Activated effector memory CD4-positive, alpha-beta T cell treated with Interleukin-2 at 50 U/mL for 16 hours (primary cell): ENCODE data around the gene NLGN1.

ENCODE experiments used
- DNase-seq: peaks from one replicate; pipeline ENCODE4 v3.0.0-alpha.2; 2020

NLGN1 gene

DNA sequence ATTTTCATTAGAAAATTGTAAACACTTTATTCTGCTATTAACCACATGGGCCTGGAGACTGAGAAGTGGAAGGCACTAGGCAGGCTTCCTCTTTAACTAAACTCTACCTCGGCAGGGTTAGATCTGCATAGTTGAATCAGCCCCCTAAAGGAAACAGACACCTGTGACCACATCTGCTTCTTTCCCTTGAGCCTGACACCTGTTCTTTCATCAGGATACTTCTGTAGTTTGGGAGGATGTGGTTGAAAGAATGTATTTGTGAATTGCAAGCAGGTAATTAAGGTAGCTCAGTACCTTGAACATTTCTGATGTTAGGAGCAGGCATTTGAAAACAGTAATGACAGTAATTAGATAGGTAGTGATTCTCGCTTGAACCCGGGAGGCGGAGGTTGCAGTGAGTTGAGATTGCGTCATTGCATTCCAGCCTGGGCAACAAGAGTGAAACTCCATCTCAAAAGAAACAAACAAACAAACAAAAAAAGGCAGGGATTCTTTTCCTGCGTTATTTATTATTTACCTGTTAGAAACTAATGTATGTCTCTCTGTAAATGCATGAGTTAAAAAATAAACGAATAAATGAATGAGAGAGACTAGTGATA, 468.5 kb downstream of the NLGN1 start:
- no peak for DNase-seq

DNA sequence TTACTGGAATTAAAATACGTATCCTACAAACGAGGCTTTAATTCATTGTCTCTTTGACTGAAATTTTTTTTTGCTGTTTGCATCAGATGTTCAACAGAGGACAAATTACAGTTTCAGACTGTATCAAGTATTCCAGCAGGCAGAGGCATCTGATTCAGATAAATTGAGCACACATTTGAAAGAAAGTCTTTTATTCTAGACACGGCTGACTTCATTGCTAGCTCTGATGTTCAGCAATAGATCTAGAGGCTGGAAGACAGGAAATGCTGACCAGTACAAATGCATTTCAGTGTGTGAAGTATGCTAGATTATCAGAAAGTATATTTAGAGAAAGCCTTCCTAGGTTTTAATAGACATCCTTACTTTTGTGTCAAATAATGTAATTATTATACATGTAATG, 472.2 kb downstream of the NLGN1 start:
- no peak for DNase-seq

DNA sequence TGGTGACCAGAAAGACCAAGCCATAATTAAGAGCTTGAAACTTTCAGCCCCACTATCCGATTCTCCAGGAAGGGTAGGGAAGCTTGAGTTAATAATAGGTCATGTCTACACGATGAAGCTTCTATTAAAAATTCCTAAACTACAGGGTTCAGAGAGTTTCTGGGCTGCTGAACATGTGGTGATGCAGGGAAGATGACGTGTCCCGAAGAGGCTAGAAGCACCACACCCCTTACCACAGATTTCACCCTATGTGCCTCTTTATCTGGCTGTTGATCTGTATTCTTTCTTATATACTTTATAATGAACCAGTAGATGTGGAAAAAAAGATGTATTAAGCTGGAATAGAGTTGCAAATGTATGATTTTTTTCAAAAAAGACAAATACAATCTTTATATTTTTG, 473.4 kb downstream of the NLGN1 start:
- no peak for DNase-seq

DNA sequence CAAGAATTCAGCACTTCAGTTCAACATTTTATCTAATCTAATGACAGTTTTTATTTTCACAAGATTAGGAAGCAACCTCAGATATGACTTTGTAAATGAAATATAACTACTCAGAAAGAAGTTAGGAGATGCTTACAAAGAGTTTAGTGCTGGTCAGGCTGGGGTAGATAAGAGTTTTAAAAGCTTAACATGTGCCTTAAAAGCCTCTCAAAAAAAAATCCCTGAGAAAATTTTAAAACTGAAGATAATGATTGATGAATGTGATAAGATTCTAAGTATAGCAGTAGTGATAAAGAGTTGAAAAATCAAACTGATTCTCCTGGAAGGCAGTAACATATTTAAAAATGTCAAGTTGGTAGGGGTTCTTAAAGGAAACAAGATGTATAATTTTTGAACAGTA, 478.2 kb downstream of the NLGN1 start:
- no peak for DNase-seq

DNA sequence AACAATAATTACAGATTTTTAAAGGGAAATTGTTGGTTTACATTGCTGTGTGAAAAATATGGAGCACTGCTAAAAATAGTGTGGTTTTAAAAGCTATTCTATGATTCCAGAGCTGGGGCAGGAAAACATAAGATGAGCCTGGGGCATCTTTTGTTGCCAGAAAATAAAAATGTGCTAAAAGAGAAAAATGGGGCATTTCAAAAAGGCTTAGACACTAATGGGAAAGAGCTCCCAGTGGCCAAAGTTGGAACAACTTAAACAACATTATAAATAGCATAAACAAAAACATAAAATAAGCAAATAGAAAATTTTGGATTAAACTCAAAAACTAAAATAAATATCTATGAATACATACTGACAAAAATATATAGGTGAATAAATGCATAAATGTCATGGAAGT, 478.9 kb downstream of the NLGN1 start:
- DNase-seq = no peak

DNA sequence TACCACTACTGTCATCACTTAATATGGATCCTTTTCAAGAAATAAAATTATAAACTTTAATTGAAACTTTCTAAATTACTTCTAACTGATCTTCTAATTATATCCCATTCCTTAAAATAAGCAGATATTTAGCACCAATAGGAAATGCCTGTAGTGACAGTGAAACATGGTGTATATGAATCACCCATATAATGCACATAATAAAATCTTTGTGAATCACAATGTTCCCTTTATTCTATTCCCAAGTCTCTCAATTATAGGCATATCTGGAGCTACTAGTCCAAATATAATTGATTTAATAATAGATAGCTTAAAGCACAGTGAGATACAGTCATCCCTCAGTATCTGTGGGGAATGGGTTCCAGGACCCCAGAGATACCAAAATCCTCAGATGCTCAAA, 490.3 kb downstream of the NLGN1 start:
- no peak for DNase-seq

DNA sequence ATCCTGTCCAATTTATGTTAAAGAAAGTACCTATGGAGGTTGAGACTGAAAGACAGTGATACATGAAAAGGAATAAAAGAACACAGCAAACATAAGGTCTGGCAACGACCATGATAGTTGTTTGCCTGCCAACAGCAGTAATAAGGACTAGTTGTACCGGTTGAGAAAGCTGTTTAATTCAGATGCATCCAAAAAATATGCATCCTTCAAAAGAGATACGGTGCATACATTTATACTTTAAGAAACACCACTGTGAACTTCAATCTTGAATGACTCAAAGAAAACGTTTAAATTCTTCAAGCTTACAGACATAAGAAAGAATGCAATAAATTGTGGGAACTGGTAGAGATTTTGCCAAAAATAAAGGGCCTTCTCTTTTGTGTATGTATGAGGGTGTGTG, 492.1 kb downstream of the NLGN1 start:
- DNase-seq = no peak

DNA sequence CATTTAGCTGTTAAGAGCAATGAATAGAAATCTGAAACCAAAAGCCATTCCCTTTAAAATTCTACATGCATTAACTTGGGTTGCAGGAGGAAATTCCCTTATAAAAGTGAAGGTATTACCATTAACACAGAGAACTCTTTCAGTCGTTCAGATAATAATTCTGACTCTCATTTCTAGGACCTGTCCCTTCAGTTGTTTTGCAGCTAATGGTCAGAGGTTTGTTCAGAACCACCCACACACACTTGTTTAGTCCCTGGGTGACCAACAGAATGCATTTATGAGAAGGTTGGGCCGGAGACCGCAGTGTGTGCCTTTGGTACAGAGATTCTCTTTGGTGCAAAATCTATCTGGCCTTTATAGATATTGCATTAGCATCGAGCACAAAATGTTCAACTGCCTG, 492.5 kb downstream of the NLGN1 start:
- no peak for DNase-seq

DNA sequence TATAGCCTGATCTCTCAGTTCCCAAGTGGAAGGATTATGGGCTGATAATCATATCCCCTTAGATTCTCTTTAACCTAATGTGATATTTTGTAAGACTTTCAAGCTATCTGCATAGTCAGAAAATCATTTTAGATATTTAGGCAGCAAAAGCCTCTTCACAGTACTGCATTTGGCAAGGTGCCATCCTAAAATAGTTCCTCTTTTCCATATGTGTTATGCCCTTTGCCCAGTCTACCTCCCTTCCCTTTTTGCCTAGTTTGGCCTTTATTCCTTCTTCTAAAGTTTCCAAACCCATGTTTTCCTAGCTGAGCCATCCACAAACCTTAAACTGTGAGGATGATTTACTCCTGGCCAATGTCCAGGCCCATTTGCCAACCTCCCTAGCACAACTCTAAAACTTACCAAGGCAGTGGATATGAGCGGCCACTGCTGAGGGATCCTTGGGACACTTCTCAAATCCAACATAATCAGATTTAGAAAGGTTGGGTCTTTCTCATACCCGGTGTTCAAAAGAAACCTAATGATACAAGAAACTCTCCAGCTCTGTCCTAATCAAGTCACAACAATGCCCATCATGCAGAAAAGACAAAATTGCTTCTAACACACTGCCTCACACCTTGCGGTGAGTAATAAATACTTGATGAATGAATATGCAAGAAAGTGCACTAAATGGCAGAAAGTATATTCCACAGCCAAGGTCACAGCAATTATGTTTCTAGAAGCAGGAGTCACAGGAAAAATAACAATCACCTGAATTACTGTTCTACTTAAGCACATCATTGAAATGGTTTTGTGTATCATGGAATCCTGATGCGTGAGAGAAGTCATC, 493.9 kb downstream of the NLGN1 start:
- no peak for DNase-seq

DNA sequence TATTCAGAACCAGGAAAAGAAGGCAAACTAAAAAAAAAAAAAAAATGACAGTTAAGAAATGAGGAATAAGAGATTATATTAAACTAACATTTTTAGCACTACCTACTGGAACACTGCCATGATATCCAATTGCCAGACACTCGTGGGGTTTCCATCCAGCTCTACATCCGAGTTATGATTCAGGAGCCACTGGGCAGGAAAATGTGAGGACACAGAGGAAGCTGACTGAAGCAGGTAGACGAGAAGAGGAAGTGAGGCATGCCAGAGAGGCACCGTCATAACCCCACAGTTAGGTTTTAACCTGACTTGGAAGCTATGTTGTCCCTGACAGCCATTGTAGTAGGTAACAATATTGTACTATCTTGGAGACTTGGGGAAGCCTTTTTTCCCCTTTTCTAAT, 495.0 kb downstream of the NLGN1 start:
- DNase-seq = no peak

DNA sequence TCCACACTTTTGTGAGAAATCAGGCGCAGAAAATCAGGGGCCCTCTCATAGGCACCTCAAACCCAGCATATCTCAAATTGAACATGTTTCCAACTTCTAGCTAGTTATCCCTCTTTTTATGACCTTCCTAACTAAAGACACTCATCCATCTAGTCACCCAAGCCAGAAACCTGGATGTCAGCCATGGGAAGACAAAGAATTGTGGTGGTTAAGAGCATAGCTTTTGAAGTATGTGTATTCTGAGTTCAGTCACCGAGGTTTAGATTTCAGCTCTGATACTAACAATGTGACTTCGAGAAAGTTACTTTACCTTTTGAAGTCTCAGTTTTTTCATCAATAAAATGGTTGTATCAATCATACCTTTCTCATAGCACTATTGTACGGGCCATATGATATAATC, 495.5 kb downstream of the NLGN1 start:
- no peak for DNase-seq

DNA sequence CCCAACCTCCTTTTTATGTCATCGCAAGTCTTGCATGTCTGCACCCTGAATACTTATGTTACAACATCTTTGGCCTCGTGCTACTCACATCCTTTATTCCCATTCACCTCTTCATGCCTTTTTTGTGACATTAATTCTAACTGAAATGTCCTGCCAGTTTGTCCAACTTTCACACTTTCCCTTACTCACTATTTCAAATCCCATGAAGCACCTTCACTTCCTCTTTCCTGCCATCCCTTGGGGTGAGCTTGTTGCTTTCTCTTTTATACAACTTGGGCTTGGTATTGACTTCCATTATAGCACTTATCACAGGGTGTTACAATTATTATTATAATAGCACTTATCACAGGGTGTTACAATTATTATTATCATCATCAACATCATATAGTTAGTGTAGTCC, 496.3 kb downstream of the NLGN1 start:
- DNase-seq = no peak

DNA sequence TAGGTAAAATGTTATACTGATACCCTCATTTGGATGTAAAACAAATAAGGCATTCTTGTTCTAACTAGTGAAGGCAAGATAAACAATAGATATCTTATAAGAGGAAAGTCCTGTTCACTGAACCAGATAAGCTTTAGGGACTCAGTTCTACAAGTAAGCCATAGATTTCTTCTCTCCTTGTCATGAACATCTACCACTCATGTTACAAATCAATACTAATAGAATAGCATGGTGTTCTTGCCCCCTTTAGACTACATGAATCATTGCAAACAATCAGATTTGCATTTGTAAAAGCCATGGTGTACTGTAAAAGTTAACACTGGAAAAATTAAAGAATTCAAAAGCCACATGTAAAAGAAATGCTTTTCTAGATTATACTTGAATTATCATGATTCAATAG, 500.1 kb downstream of the NLGN1 start:
- DNase-seq = no peak

DNA sequence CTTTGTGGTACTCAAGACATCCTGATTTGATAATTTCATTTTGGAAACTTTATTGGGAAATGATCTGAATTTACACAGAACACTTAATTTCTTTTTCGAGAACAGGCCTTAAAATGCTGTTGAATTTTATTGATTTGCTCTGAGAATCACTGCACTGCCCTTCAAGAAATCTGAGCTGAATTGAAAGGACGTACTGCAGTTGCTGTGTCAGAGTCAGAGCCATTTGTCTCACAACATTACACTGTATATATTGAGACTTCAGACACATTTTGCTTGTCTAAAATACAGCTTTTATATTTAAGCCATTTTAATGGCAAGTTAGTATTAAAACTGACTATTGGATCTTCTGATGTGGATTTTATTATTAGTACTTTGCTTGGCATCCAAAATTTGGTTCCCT, 504.1 kb downstream of the NLGN1 start:
- DNase-seq = no peak

DNA sequence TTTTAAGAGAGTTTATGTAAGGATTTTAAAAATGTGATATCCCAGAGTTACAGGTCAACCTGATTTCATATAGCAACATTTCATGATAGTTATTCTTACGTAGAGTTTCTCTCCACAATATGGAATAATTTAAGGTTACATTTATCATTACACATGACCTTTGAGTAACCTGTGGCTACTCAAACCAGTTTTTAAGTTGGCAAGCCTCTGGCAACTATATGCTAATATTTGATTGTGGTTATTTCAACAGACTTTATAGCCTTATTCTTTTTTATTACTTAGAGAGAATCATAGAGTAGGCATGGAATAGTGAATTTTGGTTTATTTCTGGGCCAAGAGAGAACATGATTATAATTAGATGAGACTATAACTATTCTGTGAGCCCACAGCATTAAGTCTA, 504.9 kb downstream of the NLGN1 start:
- no peak for DNase-seq

DNA sequence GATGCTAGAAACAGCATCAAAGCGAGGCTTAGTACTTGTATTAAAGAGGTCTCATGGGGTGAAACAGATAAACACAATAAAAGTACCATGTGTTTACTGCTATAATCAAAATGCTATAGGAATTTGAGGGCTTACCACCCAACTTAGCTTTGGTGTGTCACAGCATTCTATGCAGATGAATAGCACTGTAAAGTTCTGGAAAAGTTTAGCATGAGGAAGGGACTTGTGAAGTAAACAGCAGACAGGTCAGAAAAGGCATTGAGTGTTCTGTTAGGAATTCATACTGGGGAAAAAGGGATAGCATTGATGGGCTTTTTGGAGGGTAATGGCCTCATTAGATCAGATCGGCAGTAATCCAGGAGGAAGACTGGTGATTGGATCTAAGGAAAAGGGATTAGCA, 505.3 kb downstream of the NLGN1 start:
- no peak for DNase-seq

DNA sequence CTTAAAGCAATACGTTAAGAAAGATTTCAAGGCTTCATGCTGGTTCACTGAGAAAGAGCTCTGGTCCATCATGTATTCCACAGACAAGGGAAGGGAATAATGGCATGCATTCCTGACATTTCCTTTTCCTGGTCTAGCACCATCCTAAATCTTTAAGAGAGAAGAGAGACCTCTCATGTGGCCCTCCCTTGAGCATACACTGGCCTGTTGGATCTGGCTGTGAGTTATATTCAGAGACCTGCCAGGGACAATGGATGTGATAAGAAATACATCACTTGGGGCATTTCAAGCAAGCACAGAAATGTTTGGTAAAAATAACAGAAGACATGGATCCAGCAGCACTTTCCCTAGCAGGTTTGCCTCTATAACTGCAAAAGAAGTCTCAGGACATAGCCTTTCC, 507.8 kb downstream of the NLGN1 start:
- no peak for DNase-seq

DNA sequence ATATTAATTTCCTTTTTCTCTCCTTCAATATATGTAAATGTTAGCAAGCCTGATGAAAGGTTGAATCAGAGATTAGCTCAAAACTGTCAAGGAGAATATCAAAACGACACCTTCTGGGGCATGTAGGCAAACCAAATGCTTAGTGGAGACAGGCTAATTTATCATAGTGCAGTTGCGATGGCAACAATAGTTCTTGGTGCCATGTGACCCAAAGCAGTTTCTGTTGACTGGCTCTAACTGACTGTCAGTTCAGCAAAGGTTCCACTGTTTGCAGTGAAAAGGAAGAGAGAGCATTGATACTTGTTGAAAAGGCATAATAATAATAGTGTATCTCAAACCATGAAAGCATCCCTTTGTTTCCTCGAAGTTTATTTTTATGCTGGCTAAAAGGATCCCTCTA, 513.9 kb downstream of the NLGN1 start:
- DNase-seq = no peak

DNA sequence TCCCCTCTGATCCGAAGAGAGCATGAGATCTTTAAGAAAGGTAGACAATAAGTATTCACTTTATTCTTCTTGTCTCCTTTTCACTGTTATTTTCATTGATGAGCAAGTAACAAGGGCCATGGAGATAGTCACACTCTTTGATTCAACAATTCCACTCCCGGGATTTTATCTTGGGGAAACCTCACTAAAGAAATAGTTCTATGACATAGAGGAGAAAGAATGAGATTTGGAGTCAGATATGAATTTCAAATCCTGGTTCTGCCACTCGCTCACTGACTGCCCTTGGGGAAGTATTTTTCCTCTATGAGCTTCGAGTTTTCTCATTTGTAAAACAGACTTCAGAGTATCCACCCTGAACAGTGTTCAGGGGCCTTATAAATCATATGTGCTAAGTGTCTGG, 514.6 kb downstream of the NLGN1 start:
- DNase-seq = no peak

DNA sequence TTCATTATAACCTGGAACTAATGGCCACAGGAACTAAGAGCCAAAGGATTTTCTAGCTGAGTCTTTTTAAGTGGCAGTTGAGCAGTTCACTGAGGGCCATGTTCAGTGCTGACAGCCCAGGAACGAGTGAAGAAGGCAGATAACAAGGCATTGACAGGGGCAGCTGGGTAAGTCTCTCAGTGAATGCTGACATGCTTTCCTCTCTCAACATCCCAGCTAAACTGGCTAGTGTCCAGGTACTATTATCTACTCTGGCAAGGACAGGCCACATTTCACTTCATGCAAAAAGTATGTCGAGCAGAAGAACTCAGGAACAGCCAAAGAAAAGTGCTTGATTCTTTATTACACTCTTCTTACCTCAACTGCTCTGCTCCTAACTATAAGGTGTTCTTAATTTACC, 515.9 kb downstream of the NLGN1 start:
- no peak for DNase-seq

DNA sequence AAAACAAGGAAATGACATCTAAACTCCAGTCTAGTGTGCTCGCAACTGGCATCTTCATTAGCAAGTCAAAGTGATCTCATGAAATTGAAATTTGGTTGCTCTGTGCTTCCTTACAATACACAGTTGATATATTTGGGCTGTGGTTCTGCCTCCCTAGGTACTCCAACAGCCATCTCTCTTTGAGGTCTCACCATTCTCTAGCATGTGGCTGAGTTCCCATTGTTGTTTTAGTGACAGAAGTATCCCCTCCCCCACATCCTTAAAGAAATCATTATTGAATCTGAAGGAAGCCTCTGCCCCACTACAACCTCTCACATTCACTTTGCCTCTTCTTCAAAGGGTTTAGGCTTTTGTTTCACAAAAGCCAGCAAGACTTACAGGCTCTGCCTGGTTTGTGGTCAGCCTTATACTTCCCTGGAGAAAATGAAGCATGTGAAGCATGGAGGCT, 516.5 kb downstream of the NLGN1 start:
- no peak for DNase-seq

DNA sequence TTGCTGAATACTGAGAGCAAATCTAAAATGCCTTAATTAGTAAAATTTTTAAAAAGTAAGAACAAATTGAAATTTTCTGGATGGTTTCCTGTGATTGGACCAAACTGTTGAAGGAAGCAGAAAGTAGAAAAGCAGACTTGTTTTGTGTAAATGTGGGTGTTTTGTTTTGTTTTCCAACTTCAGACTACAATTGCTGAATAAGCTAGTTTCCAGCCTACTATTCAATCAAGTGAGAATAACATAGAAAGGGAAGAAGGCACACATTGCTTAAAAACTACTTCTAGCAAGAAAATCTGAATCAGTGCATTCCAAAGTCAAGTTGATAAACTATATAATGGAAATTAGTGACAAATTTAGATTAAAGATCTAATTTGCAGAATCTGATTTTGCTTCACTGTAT, 519.3 kb downstream of the NLGN1 start:
- no peak for DNase-seq

DNA sequence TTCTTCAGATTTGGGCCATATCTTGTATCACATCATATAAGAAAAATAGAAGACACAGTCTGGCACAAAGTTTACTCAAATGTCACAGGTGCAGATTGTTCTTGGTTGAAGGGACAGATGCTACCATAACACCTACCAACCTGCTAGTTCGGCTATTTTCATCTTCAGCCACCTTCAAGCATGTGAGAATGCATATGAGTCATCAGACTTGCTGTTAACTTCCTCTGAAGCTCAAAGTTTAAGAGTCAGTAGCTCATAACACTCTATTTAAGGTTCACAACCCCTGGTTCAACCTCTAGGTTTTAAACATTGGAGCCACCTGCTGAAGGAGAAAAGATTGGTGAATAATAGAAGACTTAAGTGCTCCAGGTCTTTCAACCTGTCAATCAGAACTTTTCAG, 522.8 kb downstream of the NLGN1 start:
- no peak for DNase-seq

DNA sequence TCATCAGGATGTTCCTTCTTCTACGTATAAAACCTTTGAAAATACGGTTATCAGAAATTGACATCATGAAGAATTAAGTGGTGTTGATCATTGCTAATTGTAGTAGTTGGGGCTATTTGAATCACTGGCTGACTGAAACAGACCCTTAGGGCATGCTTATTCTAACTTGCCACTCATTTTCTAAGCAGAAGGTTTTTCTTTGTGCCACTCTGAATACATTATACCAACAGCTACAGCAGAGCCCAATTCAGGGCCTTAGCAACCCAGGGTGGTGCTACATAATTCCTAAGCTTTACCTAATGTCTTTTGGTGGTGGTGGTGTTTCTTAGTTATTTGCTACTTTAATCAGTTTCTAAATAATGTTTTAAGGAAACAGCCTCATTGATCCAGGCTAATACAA, 524.2 kb downstream of the NLGN1 start:
- DNase-seq = no peak

DNA sequence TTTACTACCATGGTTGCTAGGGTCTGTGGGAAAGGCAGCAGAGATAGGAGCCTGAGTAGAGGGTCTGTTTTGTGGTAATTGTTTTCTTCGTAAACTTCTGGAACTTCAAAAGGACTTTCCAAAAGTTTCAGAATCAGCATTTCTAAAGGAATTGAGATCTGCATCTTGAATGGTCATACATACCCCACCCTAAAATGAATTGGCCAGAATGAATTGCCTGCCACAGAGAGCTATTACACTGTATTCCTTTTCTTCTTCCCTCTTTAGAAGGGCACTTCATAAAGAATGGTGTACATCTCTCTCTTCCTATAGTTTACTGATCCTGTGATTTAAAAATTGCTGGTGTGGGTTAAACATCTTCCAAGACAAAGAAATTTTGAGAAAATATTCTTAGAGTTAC, 525.7 kb downstream of the NLGN1 start:
- no peak for DNase-seq
